ENCODE data around the gene LHPP.
A peak's percentile ranks its signal among the peaks of the same experiment; 100 is the strongest.

Gene LHPP

GRCh38 chr10:124520558-124521428 is 59.2 kb downstream of the LHPP start:
- FAIRE-seq (no peak), DNase-seq (ENCODE audit: low spot score) (no peak)

DNA sequence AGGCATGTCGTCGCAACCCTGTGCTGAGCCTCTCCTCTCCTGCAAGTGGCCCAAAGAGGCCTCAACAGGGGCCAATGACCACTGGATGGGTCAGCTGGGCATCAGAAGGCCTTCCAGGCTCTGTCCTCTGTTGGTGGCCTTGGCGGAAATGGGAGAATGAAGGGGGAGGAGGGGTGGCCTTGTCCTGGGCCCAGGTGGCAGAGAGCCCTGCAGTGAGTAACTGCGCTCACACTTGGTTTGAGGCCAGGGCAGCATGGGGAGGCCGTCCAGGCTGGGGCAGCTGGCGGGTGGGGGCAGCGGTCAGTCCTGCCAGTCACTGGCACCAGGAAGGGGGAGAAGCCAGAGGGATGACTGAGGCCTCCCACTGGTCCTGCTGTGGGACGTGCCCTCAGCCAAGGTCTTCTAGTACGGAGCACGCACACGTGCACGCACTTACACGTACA is 59.8 kb downstream of the LHPP start:
- DNase-seq (ENCODE audit: low spot score), result no peak
- FAIRE-seq, result no peak

DNA sequence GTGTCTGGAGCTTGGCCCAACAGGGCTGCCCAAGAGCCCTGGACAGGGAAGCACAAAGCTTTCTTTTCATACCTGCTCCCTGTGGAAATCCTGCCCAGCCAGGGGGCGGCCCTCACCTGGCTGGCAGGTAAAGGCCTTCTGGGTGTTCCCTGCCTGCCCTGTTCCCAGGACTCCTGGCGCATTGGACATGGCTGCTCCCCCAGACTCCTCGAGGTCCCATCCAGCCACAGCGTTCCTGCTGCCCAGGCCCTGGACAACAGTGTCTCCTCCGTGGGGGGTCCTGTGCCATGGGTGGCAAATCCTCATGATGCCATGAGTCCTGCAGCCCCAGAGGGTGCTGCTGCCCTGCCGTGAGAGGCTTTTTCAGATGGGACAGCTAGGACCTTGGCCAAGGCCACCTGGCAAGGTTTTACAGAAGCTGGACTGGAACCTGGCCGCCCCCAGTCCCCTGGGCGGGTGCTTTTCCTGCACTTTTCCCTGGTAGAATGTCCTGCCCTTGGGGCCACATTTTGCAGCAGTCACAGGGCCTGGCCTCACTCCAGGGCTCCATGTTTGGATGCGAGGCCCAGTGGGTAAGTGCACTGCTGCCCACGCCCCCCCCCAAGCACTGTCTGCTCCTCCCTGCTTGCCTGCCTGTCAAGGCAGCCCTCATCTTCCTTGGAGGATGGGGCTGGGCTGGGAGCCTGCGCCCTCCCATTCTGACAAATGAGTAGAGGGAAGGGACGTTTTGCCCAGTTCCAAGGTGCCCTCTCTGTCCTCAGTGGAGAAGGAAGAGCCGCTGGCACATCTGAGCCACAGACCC is 60.7 kb downstream of the LHPP start:
- DNase-seq (ENCODE audit: low spot score) (no peak), FAIRE-seq (no peak)

DNA sequence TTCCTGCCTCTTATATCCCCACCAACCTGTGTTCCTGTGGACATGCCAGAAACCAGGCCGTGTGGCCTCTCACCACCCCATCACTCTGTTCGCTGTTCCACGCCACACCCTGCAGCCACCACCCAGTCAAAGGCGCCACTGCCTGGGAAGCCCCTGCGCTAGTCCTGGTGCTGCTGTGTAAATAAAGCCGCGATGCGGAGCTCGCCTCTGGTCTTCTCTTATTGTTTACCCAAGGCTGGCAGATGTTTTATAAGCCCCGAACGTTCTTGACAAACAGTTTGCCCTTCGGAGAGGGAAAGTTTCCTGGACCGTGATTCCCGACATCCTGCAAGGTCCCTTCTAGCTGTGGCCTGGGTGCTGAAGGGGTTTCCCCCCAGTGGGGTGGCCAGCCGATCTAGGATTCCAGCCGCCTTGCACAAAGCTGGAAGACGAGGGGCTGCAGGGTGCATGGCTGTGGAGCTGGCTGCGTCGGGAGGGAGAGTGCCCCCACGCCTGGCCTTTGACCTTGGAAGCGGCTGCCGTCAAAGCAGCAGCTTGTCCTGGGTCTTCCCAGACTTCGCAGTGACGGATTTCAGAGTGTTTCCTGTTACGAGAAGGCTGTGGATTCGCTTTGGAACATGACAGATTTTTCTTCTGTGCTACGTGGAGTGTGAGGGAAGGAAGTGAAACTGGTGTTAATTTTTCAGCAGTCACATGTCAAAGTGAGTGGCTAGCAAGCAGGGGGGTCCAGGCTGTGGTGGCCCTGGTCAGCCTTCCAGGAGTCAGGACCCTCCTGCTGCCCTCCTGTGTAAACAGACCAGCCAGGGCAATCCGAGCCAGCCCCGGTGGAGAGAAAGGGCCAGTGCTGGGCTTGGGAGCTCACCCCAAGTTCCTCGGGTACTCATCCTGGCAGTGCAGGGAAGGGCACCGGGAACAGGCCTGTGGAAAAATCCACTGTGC is 61.6 kb downstream of the LHPP start:
- FAIRE-seq (no peak), DNase-seq (ENCODE audit: low spot score) (no peak)

GRCh38 chr10:124523901-124524300 is 62.3 kb downstream of the LHPP start:
- no peak for FAIRE-seq
- DNase-seq (ENCODE audit: low spot score), result no peak

DNA sequence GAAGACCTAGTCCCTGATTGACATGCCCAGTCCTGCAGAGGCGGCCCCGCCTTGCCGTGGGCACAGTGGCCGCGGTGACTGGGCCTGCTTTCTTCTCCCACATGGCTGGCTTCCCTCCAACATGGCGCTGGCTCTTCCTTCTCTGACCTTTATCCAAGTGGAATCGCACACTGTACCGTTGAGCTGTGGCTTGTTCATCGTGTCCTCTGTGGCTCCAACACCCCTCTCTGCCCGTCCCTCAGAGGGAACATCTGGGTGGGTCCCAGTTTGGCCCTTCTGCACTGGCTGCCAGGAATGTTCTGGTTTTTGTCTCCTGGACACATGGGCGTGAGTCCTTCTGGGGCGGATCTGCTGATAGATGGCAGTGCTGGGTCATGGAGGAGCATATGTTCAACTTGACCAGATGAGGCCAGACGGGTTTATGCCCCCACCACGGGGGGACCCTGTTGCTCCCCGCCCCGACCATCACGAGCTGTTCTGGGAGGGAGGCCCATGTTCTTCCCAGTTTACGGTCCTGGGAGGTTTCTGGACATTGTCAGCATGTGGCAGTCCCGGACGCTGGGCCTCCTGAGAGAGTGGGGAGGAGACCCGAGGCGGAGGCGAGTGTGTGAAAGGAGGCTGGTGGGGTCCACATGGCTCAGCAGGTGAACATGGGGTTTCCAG is 63.5 kb downstream of the LHPP start:
- no peak for DNase-seq (ENCODE audit: low spot score)
- no peak for FAIRE-seq

DNA sequence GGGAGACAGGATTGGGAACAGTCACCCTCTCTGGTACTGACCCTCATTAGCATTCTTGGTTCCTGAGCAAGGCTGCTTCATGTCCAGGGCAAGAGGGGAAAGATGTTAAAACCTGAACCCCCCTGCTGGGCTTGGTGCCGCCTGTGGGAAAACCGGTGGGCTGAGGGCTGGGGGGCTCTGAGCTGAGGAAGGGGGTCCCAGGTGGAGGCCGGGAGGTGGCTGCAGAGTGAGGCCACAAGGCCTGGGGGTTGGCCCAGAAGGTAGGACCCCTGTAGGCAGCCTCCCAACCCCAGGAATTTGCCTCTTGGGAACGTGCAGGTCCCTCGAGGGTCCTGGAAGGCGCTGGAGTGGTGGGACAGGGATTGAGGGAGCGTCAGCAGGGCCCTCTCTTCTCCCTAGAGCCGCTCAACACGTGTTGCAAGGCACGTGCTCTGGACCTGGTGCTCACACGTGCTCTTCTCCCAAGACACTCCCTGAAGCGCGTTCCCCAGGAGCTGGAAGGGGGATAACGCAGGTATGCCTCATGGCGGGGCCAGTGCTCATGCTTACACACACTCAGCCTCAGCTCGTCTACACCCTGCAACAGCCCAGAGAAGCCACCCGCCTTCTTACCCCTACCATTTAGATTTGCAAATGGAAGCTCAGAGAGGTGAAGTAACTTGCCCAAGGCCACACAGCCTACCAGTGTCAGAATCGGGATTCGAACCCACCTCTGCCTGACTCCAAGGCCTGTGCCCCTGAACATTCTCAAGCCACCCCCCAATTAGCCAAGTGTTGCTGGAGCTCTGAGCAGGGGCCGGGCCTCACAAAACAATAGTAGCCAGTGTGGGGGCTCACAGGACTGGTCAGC is 64.4 kb downstream of the LHPP start:
- FAIRE-seq (no peak), DNase-seq (ENCODE audit: low spot score) (no peak)

DNA sequence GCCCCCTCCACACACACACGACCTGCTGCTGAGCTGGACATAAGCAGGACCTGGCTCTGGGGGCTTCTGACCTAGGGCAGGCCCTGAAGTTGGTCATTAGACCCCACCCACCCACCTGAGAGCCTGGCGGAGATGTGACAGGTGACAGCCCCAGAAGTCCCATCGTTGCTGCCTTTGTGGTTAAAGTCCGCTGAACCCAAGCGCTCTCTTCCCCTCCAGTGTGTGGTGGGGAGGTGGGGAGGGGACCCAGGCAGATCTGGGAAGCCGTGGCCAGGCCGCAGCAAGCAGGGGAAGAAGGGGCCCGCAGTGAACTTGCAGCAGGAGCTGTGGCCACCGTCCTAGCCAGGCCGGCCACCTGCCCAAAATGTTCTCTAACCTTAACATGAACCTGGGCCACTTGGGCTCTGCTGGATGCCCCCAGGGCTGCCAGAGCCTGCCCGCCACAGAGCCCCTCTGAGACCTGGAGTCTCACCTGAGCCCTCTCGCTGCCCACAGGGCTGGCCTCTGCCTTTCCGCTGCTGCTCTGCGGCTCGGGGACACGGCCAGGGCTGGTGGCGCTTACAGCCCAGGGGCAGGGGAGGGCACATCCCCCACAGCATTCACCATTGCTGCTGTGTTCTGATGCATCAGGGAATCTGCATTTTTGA is 65.1 kb downstream of the LHPP start:
- no peak for FAIRE-seq
- no peak for DNase-seq (ENCODE audit: low spot score)

GRCh38 chr10:124527874-124528395 is 66.3 kb downstream of the LHPP start:
- DNase-seq (ENCODE audit: low spot score), result no peak
- no peak for FAIRE-seq

DNA sequence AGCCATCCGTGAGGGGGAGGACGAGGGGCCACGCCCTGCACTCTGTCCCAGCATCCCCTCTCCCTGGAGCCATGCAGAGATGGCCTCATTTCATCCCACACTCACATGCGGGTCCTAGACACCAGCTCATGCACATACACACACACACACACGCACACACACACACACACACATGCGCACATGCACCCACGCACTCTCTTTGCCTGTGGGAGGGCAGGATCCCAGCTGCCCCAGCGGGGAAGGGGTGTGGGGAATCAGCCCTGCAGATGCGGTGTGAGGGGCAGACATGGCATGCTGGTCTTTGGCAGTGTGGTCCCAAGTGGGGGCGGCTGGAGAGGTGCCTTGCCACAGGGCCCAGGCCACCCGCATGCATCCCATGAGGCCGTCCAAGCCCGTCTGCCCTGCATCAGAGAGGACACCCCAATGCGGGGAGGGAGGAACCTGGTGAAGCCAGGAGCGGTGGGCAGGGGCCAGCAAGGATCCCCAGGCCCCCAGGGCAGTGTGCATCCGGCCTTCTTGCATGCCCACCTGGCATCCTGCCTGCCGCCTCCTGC is 68.1 kb downstream of the LHPP start:
- no peak for DNase-seq (ENCODE audit: low spot score)
- no peak for FAIRE-seq

GRCh38 chr10:124530215-124530665 is 68.6 kb downstream of the LHPP start:
- peak; percentile 89 for DNase-seq (ENCODE audit: low spot score)
- peak; percentile 61 for FAIRE-seq

GRCh38 chr10:124530816-124531215 is 69.2 kb downstream of the LHPP start:
- DNase-seq (ENCODE audit: low spot score) (no peak), FAIRE-seq (no peak)

DNA sequence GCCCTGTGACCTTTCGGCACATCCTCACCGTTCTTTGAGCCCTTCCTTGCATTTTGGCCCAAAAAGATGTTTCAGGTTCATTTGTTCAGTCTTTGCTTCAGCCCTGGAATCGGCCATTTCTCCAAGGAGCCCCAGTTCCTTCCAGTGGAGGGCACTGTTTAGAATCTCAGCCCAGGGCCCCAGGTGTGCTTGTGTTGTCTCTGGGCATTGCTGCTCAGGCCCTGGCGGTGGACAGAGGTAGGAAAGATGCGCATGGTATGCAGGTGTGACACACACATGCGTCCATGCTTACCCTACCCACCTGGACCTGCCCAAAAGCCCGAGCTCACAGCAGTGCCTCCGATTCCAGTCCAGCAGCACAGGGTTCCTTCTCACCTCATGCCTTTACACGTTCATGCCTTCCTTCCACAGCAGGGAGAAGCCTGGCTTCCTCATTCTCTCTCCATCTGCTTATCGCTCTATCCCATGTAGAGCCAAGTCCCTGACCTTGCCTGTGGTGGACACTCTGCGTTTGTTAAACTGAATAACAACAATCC is 70.6 kb downstream of the LHPP start:
- DNase-seq (ENCODE audit: low spot score) (no peak), FAIRE-seq (no peak)

DNA sequence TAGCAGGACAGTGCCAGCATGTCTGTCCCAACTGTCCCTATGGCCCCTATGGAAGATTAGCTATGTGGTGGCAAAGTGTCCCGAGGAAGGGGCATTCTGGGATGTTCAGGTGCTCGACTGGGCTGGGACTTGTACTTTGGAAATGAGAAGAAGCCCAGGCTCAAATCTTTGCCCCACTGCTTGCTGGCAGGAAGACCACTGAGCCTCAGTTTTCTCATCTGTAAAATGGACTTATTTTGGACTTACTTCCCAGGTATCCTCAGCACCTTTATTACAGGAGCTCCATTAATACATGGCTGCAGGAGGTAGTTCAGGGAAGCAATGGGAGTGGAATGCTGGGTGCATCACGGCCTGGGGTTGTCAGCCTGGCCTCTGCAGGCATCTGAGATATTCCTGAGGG is 71.2 kb downstream of the LHPP start:
- DNase-seq (ENCODE audit: low spot score), result no peak
- FAIRE-seq, result no peak

DNA sequence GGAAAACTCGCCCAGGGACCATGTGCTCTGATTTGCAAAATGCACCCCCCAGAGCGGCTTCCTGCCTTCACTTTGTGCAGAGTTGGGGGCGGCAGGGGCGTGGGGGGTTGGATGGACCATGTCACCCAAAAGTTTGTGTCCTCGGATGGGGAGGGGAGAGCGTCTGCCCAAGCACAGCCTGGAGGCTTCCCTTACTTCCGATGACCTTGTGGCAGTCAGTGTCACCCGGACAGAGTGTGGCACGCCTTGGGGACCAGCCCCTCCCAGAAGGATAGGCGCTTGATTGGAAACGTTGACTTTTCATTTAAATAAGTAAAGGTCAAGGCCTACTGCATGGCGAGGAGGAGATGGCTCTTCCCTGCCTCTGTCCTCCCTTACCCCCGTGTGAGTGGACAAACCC is 71.6 kb downstream of the LHPP start:
- DNase-seq (ENCODE audit: low spot score) (no peak), FAIRE-seq (no peak)

DNA sequence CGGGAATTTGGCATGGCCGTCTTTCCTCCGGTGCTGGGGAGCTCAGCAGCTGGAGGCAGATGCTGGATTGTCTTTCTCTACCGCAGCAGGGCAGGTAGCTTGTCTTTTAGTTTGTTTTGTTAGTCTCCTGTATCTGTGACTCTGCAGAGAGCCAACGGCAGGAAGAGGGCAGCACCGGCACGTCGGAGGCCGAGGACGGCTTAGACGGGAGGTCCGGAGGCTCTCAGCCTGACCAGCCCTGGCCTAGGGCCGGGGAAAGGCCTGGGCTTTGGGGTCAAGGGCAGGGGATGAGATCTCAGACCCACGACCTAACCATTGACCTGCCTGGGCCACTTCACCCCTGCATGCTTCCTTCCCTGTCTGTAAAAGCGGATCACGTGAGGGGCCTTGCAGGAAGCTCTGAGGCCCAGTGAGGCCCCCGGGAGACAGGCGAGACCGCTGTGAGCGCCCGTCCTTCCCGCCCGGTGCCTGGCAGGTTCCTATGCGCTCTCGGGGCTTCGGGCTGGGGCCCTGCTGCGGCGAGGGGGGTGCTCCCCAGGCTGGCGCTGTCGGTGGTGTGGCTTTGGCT is 72.7 kb downstream of the LHPP start:
- FAIRE-seq (no peak), DNase-seq (ENCODE audit: low spot score) (no peak)

- FAIRE-seq (no peak), DNase-seq (ENCODE audit: low spot score) (no peak)
Observed at GRCh38 chr10:124534826-124535601, 73.4 kb downstream of the LHPP start.

Data from urothelium cell line (cell line).